GM15510 (cell line): ENCODE results near the gene VEGFD.
A peak's percentile ranks its signal among the peaks of the same experiment; 100 is the strongest.

Experiments
- POLR2A ChIP-seq: IDR thresholded peaks from 3 replicates; pipeline ENCODE4 v1.6.1; 2011; ENCODE audit warnings: borderline replicate concordance; ENCODE audit not compliant: insufficient read length; ENCODE audit errors: extremely low read depth

The VEGFD gene

DNA sequence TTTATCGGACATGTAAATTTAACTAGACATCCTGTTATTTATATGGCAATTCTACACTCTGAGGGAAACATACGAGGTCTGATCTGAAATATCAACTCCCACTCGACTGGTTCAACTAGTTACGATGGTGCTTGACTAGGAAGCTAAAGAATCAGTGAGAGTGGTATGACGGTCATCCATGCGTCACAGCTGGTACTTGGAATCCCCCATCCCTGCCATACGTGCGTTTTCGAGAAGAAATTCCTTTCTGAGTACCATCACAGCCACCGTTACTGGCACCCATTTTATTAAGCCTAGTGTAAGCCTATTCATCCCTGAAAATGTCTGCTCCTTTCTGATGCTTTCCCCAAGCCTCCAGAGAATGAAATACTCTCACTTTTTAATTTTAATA, 48.2 kb downstream of the VEGFD start:
- TF ChIP-seq POLR2A = no peak

- TF ChIP-seq POLR2A = peak; percentile 66
These were observed 48.8 kb downstream of the VEGFD start, which contains the start of gene PIGA for GRCh38 chrX:15335135-15336022. Gene PIGA (minus strand): TSS chrX:15335523. CDS start chrX:15331930, 3,593 bp downstream.

GRCh38 chrX:15334561-15334960, 49.7 kb downstream of the VEGFD start:
- TF ChIP-seq POLR2A = no peak

DNA sequence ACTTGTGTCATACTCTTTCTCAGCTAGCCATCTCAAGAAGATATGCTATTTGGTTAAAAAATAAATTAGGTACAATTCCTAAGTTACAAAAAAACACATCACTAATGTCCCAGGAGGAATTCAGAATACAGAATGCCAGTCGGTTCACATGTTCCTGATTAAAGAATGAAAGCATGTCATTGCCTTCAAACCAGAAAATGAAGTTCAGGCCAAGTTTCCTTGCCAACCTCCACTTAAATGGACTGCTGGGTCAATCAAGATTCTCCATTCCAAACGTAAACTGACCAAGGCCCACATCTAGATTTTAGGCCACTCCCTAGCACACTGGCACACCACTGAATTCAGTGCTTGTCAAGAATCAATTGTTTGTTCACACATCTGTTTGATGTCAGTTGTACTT, 55.4 kb downstream of the VEGFD start:
- no peak for TF ChIP-seq POLR2A

DNA sequence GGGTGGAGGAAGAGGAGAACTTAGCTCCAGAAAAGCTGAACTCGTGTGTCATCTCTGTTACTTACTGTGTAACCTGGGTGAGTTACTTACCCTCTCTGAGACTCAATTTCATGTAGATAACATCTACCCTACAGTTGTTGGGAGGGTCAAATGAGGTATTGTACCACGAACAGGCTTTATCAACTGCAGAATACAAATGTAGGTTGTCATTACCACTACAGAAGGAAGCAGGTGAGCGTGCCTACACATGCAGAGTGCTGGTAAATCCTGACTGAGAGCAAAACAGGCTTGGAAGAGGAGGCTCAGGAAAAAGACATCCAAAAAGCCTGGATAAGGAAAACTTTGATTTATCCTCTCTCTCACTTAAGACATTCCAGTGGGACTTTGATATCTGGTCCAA, 56.1 kb downstream of the VEGFD start:
- TF ChIP-seq POLR2A = no peak

- no peak for TF ChIP-seq POLR2A
These were observed 61.7 kb downstream of the VEGFD start for GRCh38 chrX:15322472-15322871.

- no peak for TF ChIP-seq POLR2A
These were observed 62.1 kb downstream of the VEGFD start for GRCh38 chrX:15322072-15322471.

GRCh38 chrX:15321447-15321846, 62.8 kb downstream of the VEGFD start:
- TF ChIP-seq POLR2A = no peak

GRCh38 chrX:15320297-15320696, 63.9 kb downstream of the VEGFD start:
- TF ChIP-seq POLR2A = no peak

- no peak for TF ChIP-seq POLR2A
These were observed 65.1 kb downstream of the VEGFD start for GRCh38 chrX:15319075-15319474.

DNA sequence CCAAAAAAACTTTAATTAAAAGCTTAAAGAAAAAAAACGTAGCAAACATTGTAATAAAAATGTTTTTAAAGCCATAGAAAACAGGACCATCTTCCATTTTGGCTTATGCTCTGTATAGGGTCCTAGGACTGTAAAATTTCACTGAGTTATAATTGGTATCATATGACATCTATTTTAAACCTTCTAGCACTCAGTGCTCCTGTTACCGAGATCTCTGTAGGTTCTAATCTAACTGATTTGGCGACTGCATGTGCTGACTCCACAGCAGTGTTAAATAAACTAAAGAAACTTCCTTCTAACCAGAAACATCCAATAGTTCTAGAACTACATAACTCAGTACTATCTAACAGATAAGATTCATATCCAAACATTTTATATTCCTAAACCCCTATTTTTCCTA, 68.7 kb downstream of the VEGFD start, which contains the start of gene ASB11:
ASB11 (minus strand) TSS at position 132 of the 400 bp plus-strand sequence; CDS start at position 97, 35 bp downstream.
- TF ChIP-seq POLR2A = no peak

- TF ChIP-seq POLR2A = no peak
These were observed 69.7 kb downstream of the VEGFD start for GRCh38 chrX:15314472-15314871.

- TF ChIP-seq POLR2A = no peak
These were observed 73.1 kb downstream of the VEGFD start for GRCh38 chrX:15311119-15311518.

- no peak for TF ChIP-seq POLR2A
These were observed 74.1 kb downstream of the VEGFD start for GRCh38 chrX:15310117-15310516.

DNA sequence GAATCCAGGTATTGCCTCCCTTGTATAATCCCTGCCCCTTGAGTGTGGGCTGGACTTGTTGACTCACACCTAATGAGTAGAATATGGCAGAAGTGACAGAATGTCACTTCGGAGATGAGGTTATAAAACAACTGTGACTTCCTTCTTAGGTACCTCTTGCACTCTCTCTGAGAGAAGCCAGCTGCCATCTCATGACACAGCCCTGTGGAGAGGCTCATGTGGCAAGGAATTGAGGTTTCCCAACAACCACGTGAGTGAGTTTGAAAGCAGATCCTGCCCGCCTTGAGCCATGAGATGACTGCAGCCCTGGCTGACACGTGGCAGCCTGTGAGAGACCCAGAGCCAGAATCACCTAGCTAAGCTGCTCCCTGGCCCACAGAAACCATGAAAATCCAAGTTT, 82.3 kb downstream of the VEGFD start:
- TF ChIP-seq POLR2A = no peak
